Measurements from ENCODE around the gene PERM1.

PERM1 gene

DNA sequence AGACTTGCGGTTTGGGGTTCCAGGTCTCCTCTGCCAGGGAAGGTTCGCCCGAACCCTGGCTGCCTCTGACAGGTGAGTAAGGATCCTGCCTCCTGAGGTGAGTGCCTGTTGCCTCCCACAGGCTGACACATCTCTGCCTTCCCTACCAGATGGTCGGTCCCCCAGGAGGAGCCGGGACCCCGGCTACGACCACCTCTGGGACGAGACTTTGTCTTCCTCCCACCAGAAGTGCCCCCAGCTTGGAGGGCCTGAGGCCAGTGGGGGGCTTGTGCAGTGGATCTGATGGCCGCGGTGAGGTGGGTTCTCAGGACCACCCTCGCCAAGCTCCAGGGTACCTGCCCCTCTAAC is 7.6 kb downstream of the PERM1 start:
- TF ChIP-seq, protein P1, sequence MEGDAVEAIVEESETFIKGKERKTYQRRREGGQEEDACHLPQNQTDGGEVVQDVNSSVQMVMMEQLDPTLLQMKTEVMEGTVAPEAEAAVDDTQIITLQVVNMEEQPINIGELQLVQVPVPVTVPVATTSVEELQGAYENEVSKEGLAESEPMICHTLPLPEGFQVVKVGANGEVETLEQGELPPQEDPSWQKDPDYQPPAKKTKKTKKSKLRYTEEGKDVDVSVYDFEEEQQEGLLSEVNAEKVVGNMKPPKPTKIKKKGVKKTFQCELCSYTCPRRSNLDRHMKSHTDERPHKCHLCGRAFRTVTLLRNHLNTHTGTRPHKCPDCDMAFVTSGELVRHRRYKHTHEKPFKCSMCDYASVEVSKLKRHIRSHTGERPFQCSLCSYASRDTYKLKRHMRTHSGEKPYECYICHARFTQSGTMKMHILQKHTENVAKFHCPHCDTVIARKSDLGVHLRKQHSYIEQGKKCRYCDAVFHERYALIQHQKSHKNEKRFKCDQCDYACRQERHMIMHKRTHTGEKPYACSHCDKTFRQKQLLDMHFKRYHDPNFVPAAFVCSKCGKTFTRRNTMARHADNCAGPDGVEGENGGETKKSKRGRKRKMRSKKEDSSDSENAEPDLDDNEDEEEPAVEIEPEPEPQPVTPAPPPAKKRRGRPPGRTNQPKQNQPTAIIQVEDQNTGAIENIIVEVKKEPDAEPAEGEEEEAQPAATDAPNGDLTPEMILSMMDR (IDR thresholded peaks at IDR 0.05; ENCODE audit: low read depth, low read length), result no peak
- H3K4me1 ChIP-seq, result no peaks in the 10 kb centered on the region; the same call in 1 of the 2 replicates
- peaks cover 21% of the 10 kb centered on the region for H3K27me3 ChIP-seq
- H3K4me3 ChIP-seq (ENCODE audit: low read depth, low read length), result no peak overlapping the region
- no peak for DNase-seq
- H3K36me3 ChIP-seq, result no peaks in the 10 kb centered on the region
- no peaks in the 10 kb centered on the region for H3K9me3 ChIP-seq

DNA sequence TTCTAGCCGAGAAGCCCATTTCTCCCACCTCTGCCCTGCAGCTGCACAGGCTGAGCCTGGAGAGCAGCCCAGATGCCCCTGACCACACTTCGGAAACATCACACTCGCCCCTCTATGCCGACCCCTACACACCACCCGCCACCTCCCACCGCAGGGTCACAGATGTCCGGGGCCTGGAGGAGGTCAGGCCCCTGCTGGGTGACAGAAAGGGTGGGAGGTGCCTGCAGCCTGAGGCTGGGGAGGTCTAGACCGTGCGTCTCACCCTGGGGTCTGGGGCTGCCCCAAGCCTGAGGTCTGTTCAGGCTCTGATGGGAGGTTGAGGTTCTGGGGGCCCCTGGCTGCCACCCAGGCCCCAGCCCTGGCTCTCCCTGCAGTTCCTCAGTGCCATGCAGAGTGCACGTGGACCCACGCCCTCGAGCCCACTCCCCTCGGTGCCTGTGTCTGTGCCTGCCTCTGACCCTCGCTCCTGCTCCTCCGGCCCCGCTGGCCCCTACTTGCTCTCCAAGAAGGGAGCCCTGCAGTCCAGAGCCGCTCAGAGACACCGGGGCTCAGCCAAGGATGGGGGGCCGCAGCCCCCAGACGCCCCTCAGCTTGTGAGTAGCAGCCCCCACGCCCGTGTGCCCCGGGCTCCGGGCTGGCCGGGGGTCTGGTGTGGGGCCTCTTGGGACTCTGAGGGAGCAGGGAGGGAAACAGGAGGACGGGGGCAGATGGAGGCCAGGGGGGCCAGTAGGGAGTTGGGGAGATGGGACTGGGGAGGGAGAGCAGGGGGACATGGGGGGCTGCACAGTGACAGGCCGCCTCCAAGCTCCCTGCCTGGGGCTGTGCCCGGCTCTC is 8.2 kb downstream of the PERM1 start:
- Histone ChIP-seq H3K4me3 (ENCODE audit: low read depth, low read length) (no peak overlapping the region), H3K36me3 (no peaks in the 10 kb centered on the region), H3K27me3 (peaks cover 21% of the 10 kb centered on the region), H3K4me1 (no peaks in the 10 kb centered on the region; the same call in 1 of the 2 replicates), H3K9me3 (no peaks in the 10 kb centered on the region)
- TF ChIP-seq, protein P1 (IDR thresholded peaks at IDR 0.05; ENCODE audit: low read depth, low read length), result no peak
- DNase-seq, result no peak

DNA sequence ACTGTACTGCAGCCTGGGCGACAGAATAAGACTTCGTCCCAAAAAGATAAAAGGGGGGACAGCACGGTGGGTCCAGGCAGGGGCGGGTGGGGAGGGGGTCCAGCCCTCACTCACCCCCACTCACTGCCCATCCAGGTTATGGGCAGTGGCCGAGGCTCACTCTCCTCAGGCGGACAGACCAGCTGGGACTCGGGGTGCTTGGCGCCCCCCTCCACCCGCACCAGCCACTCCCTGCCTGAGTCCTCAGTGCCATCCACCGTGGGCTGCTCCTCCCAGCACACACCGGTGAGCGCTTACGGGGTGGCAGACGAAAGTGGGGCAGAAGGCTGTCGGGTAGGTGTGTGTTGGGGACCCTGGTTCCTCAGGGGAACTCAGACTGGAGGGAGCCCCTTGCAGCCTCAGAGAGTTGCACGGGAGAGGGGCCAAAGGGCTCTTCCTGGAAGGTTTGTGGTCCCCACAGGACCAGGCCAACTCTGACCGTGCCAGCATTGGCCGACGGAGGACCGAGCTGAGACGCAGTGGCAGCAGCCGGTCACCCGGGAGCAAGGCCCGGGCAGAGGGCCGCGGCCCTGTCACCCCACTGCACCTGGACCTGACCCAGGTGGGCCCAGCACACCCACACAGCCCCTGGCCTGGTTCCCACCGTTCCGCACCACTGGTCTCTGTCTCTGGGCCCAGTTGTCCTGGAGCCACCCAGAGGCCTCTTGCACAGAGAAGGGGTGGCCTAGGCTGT is 9.0 kb downstream of the PERM1 start:
- H3K27me3 ChIP-seq, result peaks cover 21% of the 10 kb centered on the region
- no peaks in the 10 kb centered on the region; the same call in 1 of the 2 replicates for H3K4me1 ChIP-seq
- H3K4me3 ChIP-seq (ENCODE audit: low read depth, low read length), result no peak overlapping the region
- TF ChIP-seq, protein P1 (IDR thresholded peaks at IDR 0.05; ENCODE audit: low read depth, low read length), result no peak
- no peak for DNase-seq
- no peaks in the 10 kb centered on the region for H3K9me3 ChIP-seq
- no peaks in the 10 kb centered on the region for H3K36me3 ChIP-seq

DNA sequence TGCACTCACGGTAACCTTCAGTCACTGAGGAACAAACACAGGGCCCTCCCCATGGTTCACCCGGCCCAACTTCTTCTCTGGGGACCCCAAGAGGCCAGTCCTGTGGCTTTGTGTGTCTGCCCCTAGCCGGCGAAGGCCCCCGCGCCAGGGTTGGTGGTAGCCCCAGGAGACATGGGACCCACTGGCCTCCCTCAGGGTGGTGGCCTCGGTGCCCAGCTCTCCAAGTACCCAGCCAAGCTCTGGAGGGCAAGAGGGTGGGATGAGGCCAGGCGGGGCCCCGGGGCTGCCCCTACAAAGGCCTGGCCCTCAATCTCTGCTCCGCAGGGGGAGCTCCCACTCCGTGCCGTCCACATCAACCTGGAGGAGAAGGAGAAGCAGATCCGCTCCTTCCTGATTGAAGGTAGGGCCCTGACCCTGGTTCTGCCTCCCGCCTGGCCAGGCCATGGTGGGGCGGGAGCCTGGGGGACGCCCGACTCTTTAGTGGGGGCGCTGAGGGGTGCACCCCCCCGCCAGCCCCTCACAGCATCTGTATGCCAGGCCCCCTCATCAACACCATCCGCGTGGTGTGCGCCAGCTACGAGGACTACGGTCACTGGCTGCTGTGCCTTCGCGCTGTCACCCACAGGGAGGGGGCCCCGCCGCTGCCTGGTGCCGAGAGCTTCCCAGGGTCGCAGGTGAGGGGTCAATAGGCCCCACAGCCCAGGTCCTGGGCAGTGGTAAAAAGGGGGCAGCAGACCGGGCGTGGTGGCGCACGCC is 10.0 kb downstream of the PERM1 start:
- Histone ChIP-seq H3K4me1 (peaks cover 4% of the 10 kb centered on the region), H3K9me3 (no peaks in the 10 kb centered on the region), H3K27me3 (peaks cover 21% of the 10 kb centered on the region), H3K36me3 (no peaks in the 10 kb centered on the region), H3K4me3 (ENCODE audit: low read depth, low read length) (no peak overlapping the region)
- TF ChIP-seq, protein P1 (IDR thresholded peaks at IDR 0.05; ENCODE audit: low read depth, low read length), result no peak
- no peak for DNase-seq

DNA sequence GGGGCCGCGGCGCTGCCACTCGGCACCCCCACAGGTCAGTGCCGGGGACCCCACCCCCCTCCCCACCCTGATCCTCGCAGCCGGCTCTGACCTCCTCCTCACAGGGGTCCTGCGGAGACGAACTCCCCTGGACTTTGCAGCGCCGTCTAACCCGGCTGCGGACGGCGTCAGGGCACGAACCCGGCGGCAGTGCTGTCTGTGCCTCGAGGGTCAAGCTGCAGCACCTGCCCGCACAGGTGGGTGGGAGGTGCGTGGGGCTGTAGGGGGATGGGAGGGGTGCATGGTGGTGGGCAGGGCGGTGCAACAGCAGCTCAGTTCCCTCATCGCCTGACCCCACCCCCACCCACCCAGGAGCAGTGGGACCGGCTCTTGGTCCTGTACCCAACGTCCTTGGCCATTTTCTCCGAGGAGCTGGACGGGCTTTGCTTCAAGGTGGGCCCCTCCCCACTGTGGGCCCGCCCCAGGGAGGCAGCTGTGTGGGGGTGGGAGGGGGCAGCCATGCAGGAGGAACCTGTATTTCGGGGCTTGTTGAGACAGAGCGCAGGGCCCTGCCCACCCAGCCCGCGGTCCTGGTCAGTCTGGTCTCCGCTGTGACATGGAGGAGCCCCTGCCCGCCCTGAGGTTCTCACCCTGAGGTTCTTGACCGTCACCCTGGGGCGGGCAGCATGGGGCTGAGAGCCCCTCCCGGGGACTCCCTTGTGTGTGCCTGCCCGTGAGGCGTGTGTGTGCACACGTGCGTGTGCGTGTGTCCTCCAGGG is 10.7 kb downstream of the PERM1 start:
- H3K9me3 ChIP-seq, result no peaks in the 10 kb centered on the region
- H3K4me1 ChIP-seq, result peaks cover 4% of the 10 kb centered on the region
- no peaks in the 10 kb centered on the region for H3K36me3 ChIP-seq
- no peak for DNase-seq
- H3K4me3 ChIP-seq (ENCODE audit: low read depth, low read length), result no peak overlapping the region
- TF ChIP-seq, protein P1 (IDR thresholded peaks at IDR 0.05; ENCODE audit: low read depth, low read length), result no peak
- H3K27me3 ChIP-seq, result peaks cover 23% of the 10 kb centered on the region

All from BE2C (cell line).